SK-N-SH treated with all-trans-retinoic acid at 6 μM for 48 hours (cell line): ENCODE data around the gene ATP5MC2.

Source experiments
- ATAC-seq: fragments of 200-7000 bp; cut with Tn5 transposase; 3 replicates; pipeline ENCODE4 v1.9.1; 2020; ENCODE audit warnings: mild to moderate bottlenecking, moderate library complexity
- ARNTL ChIP-seq: fragments of 450-650 bp; formaldehyde crosslinking; IDR thresholded peaks from 2 replicates; pipeline ENCODE4 v1.5.0; 2020; ENCODE audit warnings: low read depth, mild to moderate bottlenecking, moderate library complexity, borderline replicate concordance
- BACH2 ChIP-seq: fragments of 250-450 bp; sonication (Bioruptor Pico); IDR thresholded peaks from 2 replicates; pipeline ENCODE4 v1.9.0; 2021; ENCODE audit warnings: mild to moderate bottlenecking, borderline replicate concordance
- CSDC2 ChIP-seq: fragments of 250-450 bp; sonication (Bioruptor Pico); IDR thresholded peaks from 2 replicates; pipeline ENCODE4 v1.5.0; 2020; ENCODE audit warnings: mild to moderate bottlenecking, moderate library complexity
- GLIS3 ChIP-seq: fragments of 250-450 bp; sonication (Bioruptor Pico); IDR thresholded peaks from 2 replicates; pipeline ENCODE4 v1.5.0; 2020; ENCODE audit warnings: mild to moderate bottlenecking, moderate library complexity
- ISL1 ChIP-seq: fragments of 250-450 bp; sonication (Bioruptor Pico); IDR thresholded peaks from 2 replicates; pipeline ENCODE4 v2.1.2; 2022; ENCODE audit warnings: mild to moderate bottlenecking, moderate library complexity
- POU6F1 ChIP-seq: fragments of 250-450 bp; sonication (Bioruptor Pico); IDR thresholded peaks from 2 replicates; pipeline ENCODE4 v1.8.0; 2021; ENCODE audit warnings: low read depth, mild to moderate bottlenecking, moderate library complexity, borderline replicate concordance
- RARB ChIP-seq: fragments of 250-450 bp; sonication (Bioruptor Pico); IDR thresholded peaks from 2 replicates; pipeline ENCODE4 v1.8.0; 2021; ENCODE audit warnings: mild to moderate bottlenecking, moderate library complexity
- SNAI2 ChIP-seq: fragments of 250-450 bp; sonication (Bioruptor Pico); IDR thresholded peaks from 2 replicates; pipeline ENCODE4 v1.5.0; 2020; ENCODE audit warnings: mild to moderate bottlenecking, moderate library complexity
- TCF4 ChIP-seq: fragments of 250-450 bp; sonication (Bioruptor Pico); IDR thresholded peaks from 2 replicates; pipeline ENCODE4 v1.8.0; 2021; ENCODE audit warnings: mild to moderate bottlenecking, moderate library complexity, borderline replicate concordance
- TOX ChIP-seq: fragments of 250-450 bp; sonication (Bioruptor Pico); IDR thresholded peaks from 2 replicates; pipeline ENCODE4 v1.8.0; 2021; ENCODE audit warnings: mild to moderate bottlenecking, moderate library complexity, borderline replicate concordance
- TSHZ2 ChIP-seq: fragments of 250-450 bp; sonication (Bioruptor Pico); IDR thresholded peaks from 2 replicates; pipeline ENCODE4 v1.5.0; 2020; ENCODE audit warnings: mild to moderate bottlenecking, moderate library complexity
- ZC3H10 ChIP-seq: fragments of 250-450 bp; sonication (Bioruptor Pico); IDR thresholded peaks from 2 replicates; pipeline ENCODE4 v1.5.1; 2021; ENCODE audit warnings: mild to moderate bottlenecking, moderate library complexity
- ZFP3 ChIP-seq: fragments of 250-450 bp; sonication (Bioruptor Pico); IDR thresholded peaks from 2 replicates; pipeline ENCODE4 v1.5.0; 2020; ENCODE audit warnings: mild to moderate bottlenecking, moderate library complexity
- ZFP30 ChIP-seq: fragments of 450-650 bp; formaldehyde crosslinking; IDR thresholded peaks from 2 replicates; pipeline ENCODE4 v1.5.0; 2022; ENCODE audit warnings: mild to moderate bottlenecking, moderate library complexity
- ZNF565 ChIP-seq: fragments of 450-650 bp; formaldehyde crosslinking; conservative IDR thresholded peaks from 2 replicates; pipeline ENCODE4 v1.5.0; 2020; ENCODE audit warnings: low read depth, mild to moderate bottlenecking, moderate library complexity
- ZNF70 ChIP-seq: fragments of 450-650 bp; formaldehyde crosslinking; IDR thresholded peaks from 2 replicates; pipeline ENCODE4 v1.5.0; 2020; ENCODE audit warnings: mild to moderate bottlenecking, moderate library complexity
- ZNF8 ChIP-seq: fragments of 450-650 bp; formaldehyde crosslinking; IDR thresholded peaks from 2 replicates; pipeline ENCODE4 v1.5.0; 2020; ENCODE audit warnings: mild to moderate bottlenecking, moderate library complexity
- TF ChIP-seq, protein P1 (sequence below): fragments of 250-450 bp; sonication (Bioruptor Pico); IDR thresholded peaks from 2 replicates; pipeline ENCODE4 v1.5.1; 2021; ENCODE audit warnings: mild to moderate bottlenecking, moderate library complexity
- TF ChIP-seq, protein P2 (sequence below): fragments of 250-450 bp; sonication (Bioruptor Pico); IDR thresholded peaks from 2 replicates; pipeline ENCODE4 v1.5.1; 2020; ENCODE audit warnings: low read depth, mild to moderate bottlenecking, moderate library complexity
- TF ChIP-seq, protein P3 (sequence below): fragments of 250-450 bp; sonication (Bioruptor Pico); IDR thresholded peaks from 2 replicates; pipeline ENCODE4 v1.8.0; 2020; ENCODE audit warnings: mild to moderate bottlenecking, moderate library complexity, borderline replicate concordance

ATP5MC2 gene

DNA sequence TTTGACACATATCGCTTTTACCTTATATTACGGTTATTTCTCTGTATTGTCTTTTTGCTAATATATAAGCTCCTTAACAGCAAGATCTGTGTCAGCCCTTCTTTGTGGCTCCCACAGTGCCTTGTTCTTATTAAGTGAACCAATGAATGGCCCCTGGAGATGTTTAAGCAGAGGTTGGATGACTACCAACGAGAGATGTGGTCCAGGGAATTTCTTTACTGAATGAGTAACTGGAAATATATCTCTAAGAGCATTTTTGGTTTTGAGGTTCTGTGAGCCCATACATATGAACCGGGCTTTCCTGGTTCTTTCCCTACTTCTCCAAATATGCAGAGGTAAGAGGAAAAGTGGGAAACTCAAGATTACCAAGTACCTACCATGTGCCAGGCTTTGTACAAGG lies 27.9 kb upstream of the ATP5MC2 start:
- no peak for TF ChIP-seq RARB
- no peak for TF ChIP-seq ZC3H10 (CRISPR knock-in tag)
- TF ChIP-seq CSDC2 = no peak
- no peak for TF ChIP-seq ZFP30 (CRISPR knock-in tag)
- TF ChIP-seq, protein P1, sequence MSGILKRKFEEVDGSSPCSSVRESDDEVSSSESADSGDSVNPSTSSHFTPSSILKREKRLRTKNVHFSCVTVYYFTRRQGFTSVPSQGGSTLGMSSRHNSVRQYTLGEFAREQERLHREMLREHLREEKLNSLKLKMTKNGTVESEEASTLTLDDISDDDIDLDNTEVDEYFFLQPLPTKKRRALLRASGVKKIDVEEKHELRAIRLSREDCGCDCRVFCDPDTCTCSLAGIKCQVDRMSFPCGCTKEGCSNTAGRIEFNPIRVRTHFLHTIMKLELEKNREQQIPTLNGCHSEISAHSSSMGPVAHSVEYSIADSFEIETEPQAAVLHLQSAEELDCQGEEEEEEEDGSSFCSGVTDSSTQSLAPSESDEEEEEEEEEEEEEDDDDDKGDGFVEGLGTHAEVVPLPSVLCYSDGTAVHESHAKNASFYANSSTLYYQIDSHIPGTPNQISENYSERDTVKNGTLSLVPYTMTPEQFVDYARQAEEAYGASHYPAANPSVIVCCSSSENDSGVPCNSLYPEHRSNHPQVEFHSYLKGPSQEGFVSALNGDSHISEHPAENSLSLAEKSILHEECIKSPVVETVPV (CRISPR knock-in tag) = no peak
- no peak for TF ChIP-seq ZFP3 (CRISPR knock-in tag)
- TF ChIP-seq GLIS3 (CRISPR knock-in tag) = no peak
- TF ChIP-seq TSHZ2 (CRISPR knock-in tag) = no peak
- no peak for TF ChIP-seq BACH2 (CRISPR knock-in tag)
- TF ChIP-seq, protein P2, sequence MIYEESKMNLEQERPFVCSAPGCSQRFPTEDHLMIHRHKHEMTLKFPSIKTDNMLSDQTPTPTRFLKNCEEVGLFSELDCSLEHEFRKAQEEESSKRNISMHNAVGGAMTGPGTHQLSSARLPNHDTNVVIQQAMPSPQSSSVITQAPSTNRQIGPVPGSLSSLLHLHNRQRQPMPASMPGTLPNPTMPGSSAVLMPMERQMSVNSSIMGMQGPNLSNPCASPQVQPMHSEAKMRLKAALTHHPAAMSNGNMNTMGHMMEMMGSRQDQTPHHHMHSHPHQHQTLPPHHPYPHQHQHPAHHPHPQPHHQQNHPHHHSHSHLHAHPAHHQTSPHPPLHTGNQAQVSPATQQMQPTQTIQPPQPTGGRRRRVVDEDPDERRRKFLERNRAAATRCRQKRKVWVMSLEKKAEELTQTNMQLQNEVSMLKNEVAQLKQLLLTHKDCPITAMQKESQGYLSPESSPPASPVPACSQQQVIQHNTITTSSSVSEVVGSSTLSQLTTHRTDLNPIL (CRISPR knock-in tag) = no peak
- no peak for TF ChIP-seq ISL1 (CRISPR knock-in tag)
- no peak for TF ChIP-seq ARNTL (CRISPR knock-in tag)
- TF ChIP-seq ZNF565 (CRISPR knock-in tag) = no peak
- ATAC-seq = no peak

- TF ChIP-seq ZNF70 (CRISPR knock-in tag) (no peak), TCF4 (CRISPR knock-in tag) (no peak), SNAI2 (CRISPR knock-in tag) (no peak), CSDC2 (no peak), BACH2 (CRISPR knock-in tag) (no peak), RARB (no peak)
- ATAC-seq = peak; percentile 99
Observed at GRCh38 chr12:53701518-53702264, 25.8 kb upstream of the ATP5MC2 start.

DNA sequence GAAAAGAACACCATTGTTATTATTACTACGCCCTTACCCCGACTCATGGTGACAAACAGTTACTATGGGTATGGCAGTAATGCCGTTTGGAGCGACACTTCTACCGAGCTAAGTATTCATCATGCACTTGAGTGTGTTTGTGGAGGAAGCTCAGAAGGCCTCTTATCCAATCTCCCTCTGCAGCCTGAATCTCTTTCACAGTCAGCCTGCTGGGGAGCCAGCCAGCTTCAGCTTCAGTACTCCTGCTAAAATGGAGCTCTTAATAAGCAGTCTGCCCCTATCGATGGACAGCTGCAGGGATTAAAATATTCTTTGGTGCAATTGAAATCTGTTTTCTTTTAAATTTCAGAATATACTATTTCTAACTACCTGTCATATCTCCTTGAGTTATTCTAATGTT lies 24.7 kb upstream of the ATP5MC2 start:
- TF ChIP-seq ARNTL (CRISPR knock-in tag) (no peak), ZFP3 (CRISPR knock-in tag) (no peak), SNAI2 (CRISPR knock-in tag) (no peak), TOX (CRISPR knock-in tag) (no peak), TSHZ2 (CRISPR knock-in tag) (no peak), ZNF565 (CRISPR knock-in tag) (no peak), ZNF8 (CRISPR knock-in tag) (no peak), RARB (no peak), POU6F1 (CRISPR knock-in tag) (no peak), GLIS3 (CRISPR knock-in tag) (no peak)
- TF ChIP-seq, protein P1 (CRISPR knock-in tag) = no peak
- TF ChIP-seq, protein P3, sequence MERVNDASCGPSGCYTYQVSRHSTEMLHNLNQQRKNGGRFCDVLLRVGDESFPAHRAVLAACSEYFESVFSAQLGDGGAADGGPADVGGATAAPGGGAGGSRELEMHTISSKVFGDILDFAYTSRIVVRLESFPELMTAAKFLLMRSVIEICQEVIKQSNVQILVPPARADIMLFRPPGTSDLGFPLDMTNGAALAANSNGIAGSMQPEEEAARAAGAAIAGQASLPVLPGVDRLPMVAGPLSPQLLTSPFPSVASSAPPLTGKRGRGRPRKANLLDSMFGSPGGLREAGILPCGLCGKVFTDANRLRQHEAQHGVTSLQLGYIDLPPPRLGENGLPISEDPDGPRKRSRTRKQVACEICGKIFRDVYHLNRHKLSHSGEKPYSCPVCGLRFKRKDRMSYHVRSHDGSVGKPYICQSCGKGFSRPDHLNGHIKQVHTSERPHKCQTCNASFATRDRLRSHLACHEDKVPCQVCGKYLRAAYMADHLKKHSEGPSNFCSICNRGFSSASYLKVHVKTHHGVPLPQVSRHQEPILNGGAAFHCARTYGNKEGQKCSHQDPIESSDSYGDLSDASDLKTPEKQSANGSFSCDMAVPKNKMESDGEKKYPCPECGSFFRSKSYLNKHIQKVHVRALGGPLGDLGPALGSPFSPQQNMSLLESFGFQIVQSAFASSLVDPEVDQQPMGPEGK (CRISPR knock-in tag) = no peak
- no peak for ATAC-seq
